GM21447 (cell line): ENCODE measurements around the gene CARD14.

Source experiments
- ATAC-seq: cut with Tn5 transposase; IDR thresholded peaks from one replicate; pipeline ENCODE4 v1.9.1; 2021; ENCODE audit not compliant: unreplicated experiment

Gene CARD14

DNA sequence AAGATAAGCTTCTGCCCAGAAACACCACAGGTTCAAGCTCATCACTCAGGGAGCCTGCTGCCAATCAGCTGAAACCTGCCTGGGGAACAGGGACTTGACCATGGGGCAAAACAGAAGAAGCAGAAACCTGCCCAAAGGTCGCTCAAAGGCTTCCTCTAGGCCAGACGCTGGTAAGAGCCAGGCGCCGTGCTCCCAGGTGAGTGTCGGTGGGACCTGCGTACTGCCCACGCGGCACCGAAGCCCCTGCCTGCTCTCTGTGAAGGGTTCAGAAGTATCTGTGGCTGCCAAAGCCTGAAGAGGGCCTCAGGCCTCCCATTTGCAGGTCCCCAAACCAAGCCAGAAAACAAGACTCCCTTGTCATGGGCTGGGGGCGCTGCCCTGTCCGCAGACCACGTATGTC, 39.9 kb downstream of the CARD14 start:
- ATAC-seq = no peak

GRCh38 chr17:80210348-80211108, 40.7 kb downstream of the CARD14 start:
- ATAC-seq = no peak

GRCh38 chr17:80212109-80212508, 42.3 kb downstream of the CARD14 start:
- no peak for ATAC-seq

DNA sequence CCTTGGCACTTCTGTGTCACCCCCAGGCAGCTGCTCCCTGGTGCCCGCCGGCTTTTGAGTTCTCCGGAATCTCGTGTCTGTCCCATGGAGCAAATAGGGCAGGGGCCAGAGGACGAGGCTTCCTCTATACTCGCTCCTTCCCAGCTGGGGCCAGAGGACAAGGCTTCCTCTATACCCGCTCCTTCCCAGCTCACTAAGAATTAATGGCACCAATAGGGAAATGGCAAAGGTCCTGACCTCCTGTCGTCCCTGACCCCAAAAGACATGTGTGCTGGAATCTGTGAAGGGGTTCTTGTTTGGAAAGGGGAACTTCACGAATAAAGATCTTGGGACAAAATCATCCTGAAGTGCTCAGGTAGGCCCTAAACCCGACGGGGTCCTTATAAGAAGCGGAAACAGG, 42.7 kb downstream of the CARD14 start:
- no peak for ATAC-seq

DNA sequence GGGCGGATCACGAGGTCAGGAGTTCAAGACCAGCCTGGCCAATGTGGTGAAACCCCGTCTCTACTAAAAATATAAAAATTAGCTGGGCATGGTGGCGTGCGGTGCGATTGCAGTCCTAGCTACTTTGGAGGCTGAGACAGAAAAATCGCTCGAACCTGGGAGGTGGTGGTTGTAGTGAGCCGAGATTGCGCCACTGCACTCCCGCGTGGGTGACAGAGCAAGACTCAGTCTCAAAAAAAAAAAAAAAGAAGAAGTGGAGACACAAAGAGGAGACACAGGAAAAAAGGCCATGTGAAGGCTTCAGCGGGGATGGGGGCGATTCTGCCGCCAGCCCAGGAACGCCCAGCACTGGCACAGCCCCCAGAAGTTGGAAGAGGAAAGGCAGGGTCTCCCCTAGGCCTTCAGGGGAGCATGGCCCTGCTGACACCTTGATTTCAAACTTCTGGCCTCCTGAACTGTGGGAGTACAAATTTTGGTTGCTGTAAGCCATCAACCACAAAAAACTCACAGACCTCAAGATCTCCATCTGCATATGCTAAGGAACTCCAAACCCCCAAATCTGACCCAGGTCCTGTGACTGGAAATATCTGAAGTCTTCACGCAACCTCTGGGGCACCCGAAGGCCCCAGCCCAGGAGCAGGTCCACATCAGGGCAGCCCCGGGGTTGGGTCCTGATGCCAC, 43.3 kb downstream of the CARD14 start:
- no peak for ATAC-seq

DNA sequence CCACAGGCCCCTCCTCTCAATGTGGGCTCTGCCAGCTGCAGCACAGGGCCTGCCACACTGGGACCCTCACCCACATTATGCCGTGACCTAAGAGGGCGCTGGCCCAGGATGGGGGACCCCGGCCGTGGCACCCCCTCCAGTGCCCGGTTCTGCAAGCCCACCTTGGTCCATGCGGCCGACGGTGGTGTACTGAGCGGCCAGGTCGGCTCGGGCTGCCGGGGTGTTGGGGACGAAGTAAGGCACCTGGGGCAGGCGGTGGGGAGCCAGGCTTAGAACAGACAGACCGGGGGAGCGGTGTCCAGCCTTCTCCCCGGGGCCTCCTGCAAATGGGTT, 43.8 kb downstream of the CARD14 start:
- ATAC-seq = no peak

- no peak for ATAC-seq
These were observed 44.4 kb downstream of the CARD14 start for GRCh38 chr17:80214012-80214877.

- no peak for ATAC-seq
These were observed 45.0 kb downstream of the CARD14 start for GRCh38 chr17:80214878-80215210.

- no peak for ATAC-seq
These were observed 46.9 kb downstream of the CARD14 start for GRCh38 chr17:80216473-80217456.

DNA sequence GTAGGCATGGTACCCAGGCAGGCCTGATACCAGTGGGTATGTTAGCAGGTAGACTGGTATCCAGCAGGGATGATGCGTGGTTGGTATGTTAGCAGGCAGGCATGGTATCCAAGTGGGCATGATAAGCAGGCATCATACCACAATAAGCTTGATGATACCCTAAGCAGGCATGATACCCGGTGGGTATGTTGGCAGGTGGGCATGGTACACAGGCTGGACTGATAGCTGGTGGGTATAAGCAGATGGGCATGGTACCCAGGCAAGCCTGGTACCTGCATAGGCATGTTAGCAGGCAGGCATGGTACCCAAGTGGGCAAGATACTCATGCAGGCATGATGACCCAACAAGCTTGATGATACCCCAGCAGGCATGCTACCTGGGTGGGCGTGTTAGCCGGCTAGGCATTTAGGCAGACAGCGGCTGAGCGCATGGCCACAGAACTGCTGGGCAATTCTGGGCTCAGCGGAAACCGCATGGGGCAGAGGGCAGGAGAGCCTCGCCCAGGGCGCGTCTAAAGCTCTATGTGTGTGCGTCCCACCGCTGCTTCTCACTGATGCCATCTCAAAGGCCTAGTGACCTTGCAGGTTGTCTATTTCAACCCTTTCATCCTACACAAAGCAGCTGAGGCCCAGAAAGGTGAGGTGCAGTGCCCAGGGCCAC, 48.0 kb downstream of the CARD14 start:
- no peak for ATAC-seq

GRCh38 chr17:80218391-80218790, 48.6 kb downstream of the CARD14 start:
- no peak for ATAC-seq

DNA sequence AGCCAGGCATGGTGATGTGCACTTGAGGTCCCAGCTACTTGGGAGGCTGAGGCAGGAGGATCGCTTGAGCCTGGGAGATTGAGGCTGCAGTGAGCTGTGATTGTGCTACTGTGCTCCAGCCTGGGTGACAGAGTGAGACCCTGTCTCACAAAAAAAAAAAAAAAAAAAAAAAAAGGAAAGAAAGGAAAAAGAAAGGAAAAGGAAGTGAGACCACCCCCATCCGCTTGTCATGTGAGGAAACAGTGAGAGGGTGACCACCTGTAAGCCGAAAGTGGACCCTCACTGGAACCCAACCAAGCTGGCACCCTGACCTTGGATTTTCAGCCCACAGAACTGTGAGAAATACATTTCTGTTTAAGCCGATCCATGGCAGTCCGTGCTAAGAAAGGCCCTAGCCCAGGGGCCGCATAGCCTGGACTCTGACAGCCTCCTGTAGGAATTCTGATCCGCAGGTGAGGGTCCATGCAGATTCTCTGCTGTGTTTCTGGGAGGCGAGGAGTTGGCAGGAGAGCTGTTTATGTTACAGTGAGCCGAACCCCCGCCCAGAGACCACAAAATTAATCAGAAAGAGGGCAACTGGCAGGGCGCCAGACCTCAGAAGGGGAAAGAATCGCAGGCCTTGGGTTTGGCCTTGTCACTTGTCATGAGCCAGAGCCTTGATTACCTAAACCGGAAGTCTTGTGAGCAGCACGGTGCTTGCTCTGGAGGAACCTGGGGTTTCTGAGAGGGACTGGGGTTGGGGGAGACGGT, 49.4 kb downstream of the CARD14 start:
- peak; percentile 64 for ATAC-seq

- peak; percentile 19 for ATAC-seq
These were observed 49.9 kb downstream of the CARD14 start for GRCh38 chr17:80219763-80220053.

DNA sequence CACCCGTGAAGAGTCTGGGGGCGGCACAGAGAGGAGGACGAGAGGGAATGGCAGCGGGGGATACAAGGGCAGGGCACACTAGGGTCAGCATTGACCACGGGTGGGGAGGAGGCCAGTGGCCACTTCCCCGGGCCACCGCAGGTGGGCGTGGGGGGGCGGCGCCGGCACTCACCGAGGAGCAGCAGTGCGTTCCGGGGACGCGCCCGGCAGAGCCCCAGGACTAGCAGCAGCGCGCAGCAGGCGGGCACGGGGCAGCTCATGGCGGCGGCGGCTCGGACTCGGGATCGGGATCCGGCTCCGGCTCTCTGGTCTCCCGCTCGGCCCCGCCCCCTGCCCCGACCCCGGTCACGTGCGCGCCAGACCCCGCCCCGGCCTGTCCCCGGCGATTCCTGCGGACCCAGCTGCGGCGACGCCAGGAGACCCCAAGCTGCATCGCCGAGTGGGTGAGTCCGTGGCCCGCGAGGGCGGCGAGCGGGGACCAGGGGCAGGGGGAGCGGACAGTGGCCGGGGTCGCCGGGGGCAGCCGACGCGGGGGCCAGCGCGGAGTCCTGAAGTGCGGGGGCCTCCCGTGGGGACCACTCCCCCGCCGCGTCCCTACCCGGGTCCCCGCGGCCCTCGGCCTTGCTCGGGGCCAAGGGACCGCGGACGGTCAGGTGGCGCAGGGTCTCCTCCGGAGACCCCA, 50.4 kb downstream of the CARD14 start, which contains the start of the genes SGSH and SLC26A11:
TSS of gene SGSH (minus strand) at position 280 of the 682 bp plus-strand sequence. CDS start at position 260, 20 bp downstream.
TSS of gene SLC26A11 (plus strand) at position 374 of the 682 bp plus-strand sequence. CDS start 1,134 bp downstream, outside the sequence.
- ATAC-seq = peak; percentile 30

GRCh38 chr17:80220736-80221215, 50.9 kb downstream of the CARD14 start:
- ATAC-seq = no peak

- ATAC-seq = no peak
These were observed 51.7 kb downstream of the CARD14 start for GRCh38 chr17:80221351-80222105.

GRCh38 chr17:80222376-80223141, 52.7 kb downstream of the CARD14 start:
- ATAC-seq = no peak
